NCI-H748 treated with DMSO at 0.1 percent for 48 hours (cell line): ENCODE measurements around the gene KHK.

Experiments used
- DNase-seq: peaks from one replicate; lab custom pipeline; 2025; lab: John Stamatoyannopoulos, UW

Gene KHK

GRCh38 chr2:27082773-27083409 lies 3.7 kb upstream of the KHK start:
- DNase-seq, result no peak

GRCh38 chr2:27083410-27084296 lies 2.9 kb upstream of the KHK start:
- DNase-seq, result no peak

- no peak for DNase-seq
Observed at GRCh38 chr2:27084297-27085061, 2.1 kb upstream of the KHK start.

GRCh38 chr2:27085062-27085672 lies 1.4 kb upstream of the KHK start:
- no peak for DNase-seq

- DNase-seq, result peak; percentile 4
Observed at GRCh38 chr2:27085673-27086089, 891 bp upstream of the KHK start.

GRCh38 chr2:27086090-27086723 lies 365 bp upstream of the KHK start:
- DNase-seq, result peak; percentile 85

- no peak for DNase-seq
Observed at GRCh38 chr2:27087823-27088410, 1.3 kb downstream of the KHK start.

- DNase-seq, result no peak
Observed at GRCh38 chr2:27088634-27089033, 2.1 kb downstream of the KHK start.

- DNase-seq, result no peak
Observed at GRCh38 chr2:27089111-27089954, 2.8 kb downstream of the KHK start.

- DNase-seq, result no peak
Observed at GRCh38 chr2:27091746-27092695, 5.4 kb downstream of the KHK start.

- DNase-seq, result no peak
Observed at GRCh38 chr2:27092696-27093429, 6.3 kb downstream of the KHK start.

GRCh38 chr2:27093430-27094352 lies 7.1 kb downstream of the KHK start:
- no peak for DNase-seq

GRCh38 chr2:27094353-27094984 lies 7.9 kb downstream of the KHK start:
- DNase-seq, result no peak

GRCh38 chr2:27095427-27095744 lies 8.8 kb downstream of the KHK start:
- DNase-seq, result no peak

- peak; percentile 28 for DNase-seq
Observed at GRCh38 chr2:27095745-27096651, 9.4 kb downstream of the KHK start.

GRCh38 chr2:27096748-27097297 lies 10.3 kb downstream of the KHK start:
- no peak for DNase-seq
